ENCODE results near the gene BLOC1S2. TPM values are rescaled to one million over a fixed set of nuclear protein-coding genes. Genes with fewer than 3 reads are reported as not detected.

The BLOC1S2 gene
- total RNA-seq, result 40.3 and 48.0 TPM in 2 replicates

DNA sequence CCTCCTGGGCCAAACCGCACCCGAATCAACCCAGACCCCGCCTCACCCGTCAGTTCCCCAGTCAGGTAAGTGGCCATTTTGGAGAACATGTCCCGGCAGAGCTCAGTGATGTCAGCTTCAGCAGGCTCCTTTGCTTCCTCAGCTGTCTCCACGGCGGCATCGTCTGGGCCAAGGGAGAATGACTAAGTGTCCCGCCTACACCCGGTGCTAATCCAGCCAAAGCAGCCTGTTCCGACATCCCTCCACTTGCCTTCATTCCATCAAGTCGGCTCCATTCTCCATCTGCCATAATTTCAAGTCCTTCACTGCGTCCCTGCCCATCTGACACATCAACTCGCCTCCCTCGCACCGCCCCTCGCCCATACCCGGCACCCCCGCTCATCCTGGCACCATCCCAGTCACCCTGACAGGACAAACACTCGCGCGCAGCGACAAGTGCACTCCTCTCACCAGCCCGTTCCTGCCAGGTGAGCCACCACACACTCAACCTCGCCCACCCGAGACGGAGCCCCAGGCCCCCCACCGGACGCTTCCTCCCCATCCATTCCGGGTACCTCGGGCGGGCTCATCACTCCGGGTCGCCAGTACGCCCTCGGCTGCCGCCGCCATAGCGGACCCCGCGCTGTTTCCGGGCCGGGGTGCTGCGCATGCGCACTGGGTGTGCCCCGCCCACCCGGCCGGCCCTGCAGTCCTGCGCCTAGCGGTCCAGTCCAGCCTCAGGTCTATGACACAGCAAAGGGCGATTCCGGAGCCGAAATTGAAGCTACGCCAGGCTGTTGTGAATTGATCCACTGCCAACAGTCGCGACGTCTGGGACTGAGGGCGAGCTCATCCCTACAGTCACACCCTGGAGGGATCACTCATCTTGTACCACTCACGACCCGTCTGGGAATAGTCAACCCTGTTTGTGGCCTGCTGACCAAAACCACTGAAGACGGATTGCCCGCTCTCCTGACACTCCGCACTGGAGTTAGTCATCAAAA is at the start of gene BLOC1S2:
Gene BLOC1S2 (minus strand): TSS at position 630 of the 983 bp plus-strand sequence. CDS start 21 bp downstream, at position 609.

GRCh38 chr10:100330079-100330478 is 43.6 kb upstream of the BLOC1S2 start, which contains the start of gene PKD2L1:
PKD2L1 (minus strand) TSS chr10:100330228; CDS start chr10:100330103, 125 bp downstream.

GRCh38 chr10:100267239-100268104 is 19.0 kb downstream of the BLOC1S2 start, which contains the start of gene CWF19L1:
CWF19L1 (minus strand) TSS chr10:100267638; CDS start chr10:100267593, 45 bp downstream.

Other genes starting within 250 kb of the BLOC1S2 start
- not detected in 2 replicates for gene CPN1, start 204.8 kb downstream of the BLOC1S2 start, total RNA-seq
- gene ERLIN1, start 100.7 kb downstream of the BLOC1S2 start, total RNA-seq, result 58.5 and 62.3 TPM in 2 replicates
- gene CHUK, start 57.1 kb downstream of the BLOC1S2 start, total RNA-seq, result 22.4 and 25.3 TPM in 2 replicates
- gene CWF19L1, start 19.0 kb downstream of the BLOC1S2 start, total RNA-seq, result 16.9 and 20.0 TPM in 2 replicates
- gene PKD2L1, start 43.5 kb upstream of the BLOC1S2 start, total RNA-seq, result not detected in 2 replicates
- 181 and 458 TPM in 2 replicates for gene SCD, start 60.6 kb upstream of the BLOC1S2 start, total RNA-seq
- not detected in 2 replicates for gene WNT8B, start 176.3 kb upstream of the BLOC1S2 start, total RNA-seq
- gene SEC31B, start 233.2 kb upstream of the BLOC1S2 start, total RNA-seq, result 2.7 and 4.8 TPM in 2 replicates
- 136 and 148 TPM in 2 replicates for gene NDUFB8, start 243.2 kb upstream of the BLOC1S2 start, total RNA-seq
- gene HIF1AN, start 249.3 kb upstream of the BLOC1S2 start, total RNA-seq, result 16.9 and 18.5 TPM in 2 replicates

Measured in smooth muscle cell of the pulmonary artery (primary cell).